Stomach (tissue), 9 donors: ENCODE data around the gene TAS1R1. TPM values are rescaled to one million over a fixed set of nuclear protein-coding genes. Genes with fewer than 3 reads are reported as not detected.

ENCODE experiments used
- DNase-seq, 2 donors: peaks; one replicate each; pipeline versions ENCODE4 v3.0.0 to v3.0.0-alpha.2; 2013 to 2019
- H3K27ac ChIP-seq, 5 donors: fragments of 200-600 bp in 4 of 5; sonication (generic) in 4 of 5; one replicate each; pipeline ENCODE4 v1.5.1; 2013 to 2019; ENCODE audit warnings: mild to moderate bottlenecking in 1 of 5, moderate library complexity in 1 of 5
- H3K27me3 ChIP-seq, 3 donors: fragments of 200-600 bp; sonication (generic); one replicate each; pipeline ENCODE4 v1.5.1; 2017 to 2019; ENCODE audit warnings: mixed run types in 1 of 3
- H3K36me3 ChIP-seq, 4 donors: fragments of 200-600 bp; sonication (generic); 1 replicate in 3 of 4; 2 replicates in 1 of 4; pipeline ENCODE4 v1.5.1; 2016 to 2019
- H3K4me1 ChIP-seq, 4 donors: fragments of 200-600 bp; sonication (generic); one replicate each; pipeline ENCODE4 v1.5.1; 2016 to 2019
- H3K4me3 ChIP-seq, 4 donors: fragments of 200-600 bp; sonication (generic) in 3 of 4; one replicate each; pipeline ENCODE4 v1.5.1; 2016 to 2019; ENCODE audit warnings: mild to moderate bottlenecking in 1 of 4
- H3K9me3 ChIP-seq, 4 donors: fragments of 200-600 bp; sonication (generic); one replicate each; pipeline ENCODE4 v1.5.1; 2016 to 2019
- CTCF ChIP-seq, 7 experiments: fragments of 450-650 bp in 4 of 7; fragments of 200-600 bp in 3 of 7; sonication (generic) in 3 of 7; IDR thresholded peaks; one replicate each; pipeline ENCODE4 v1.5.1; 2016 to 2019; ENCODE audit warnings: antibody characterized with exemption in 7 of 7, control low read depth in 2 of 7, mild to moderate bottlenecking in 1 of 7
- EP300 ChIP-seq: sonication (generic); formaldehyde crosslinking; IDR thresholded peaks from one replicate; pipeline ENCODE4 v1.6.1; 2017; ENCODE audit warnings: antibody characterized with exemption
- POLR2A ChIP-seq, 4 donors: fragments of 450-650 bp; IDR thresholded peaks; one replicate each; pipeline ENCODE4 v1.6.1; 2016; ENCODE audit warnings: antibody characterized with exemption in 4 of 4, control low read depth in 2 of 4, mild to moderate bottlenecking in 1 of 4, moderate library complexity in 1 of 4
- POLR2AphosphoS5 ChIP-seq, 3 donors: sonication (generic); formaldehyde crosslinking; IDR thresholded peaks; one replicate each; pipeline ENCODE4 v1.6.1; 2016; ENCODE audit warnings: antibody characterized with exemption in 3 of 3
- WGBS, 5 donors: extraction: QIAGEN DNeasy Blood & Tissue Kit in 3 of 5; methylation state at CpG; one replicate each; pipeline versions ENCODE4 v1.1.5 to v1.1.7; 2013 to 2018; 5-methylcytosine and 5-hydroxymethylcytosine counted together
- intact Hi-C: fragments of 100-400 bp; cut with DNase I; formaldehyde crosslinking; loops from one replicate; pipeline ENCODE4 v1.15.1; 2023; ENCODE audit warnings: low total_unique reads
- polyA plus RNA-seq, 3 donors: library from polyadenylated mRNA; stranded (reverse); fragments of 200-250 nt; gene quantifications; one replicate each; pipeline ENCODE4 v1.2.3, GENCODE V29; 2013
- total RNA-seq, 5 donors: library from RNA; depleted of rRNA; stranded (reverse); fragments of >200 nt; gene quantifications; one replicate each; pipeline versions ENCODE4 v1.1.0 to v1.2.3, GENCODE V29; 2014 to 2016
- donor health status: healthy with polysubstance abuse.
- donor health status: Bipolar disorder and iron deficiency.
- donor health status: healthy.

Gene TAS1R1
- total and polyA plus RNA-seq, 8 donors, result 0.08 to 0.12 TPM; not detected in 6

- TF ChIP-seq CTCF (IDR thresholded peaks at IDR 0.05) (no peak), POLR2A (IDR thresholded peaks at IDR 0.05) (no peak), POLR2AphosphoS5 (IDR thresholded peaks at IDR 0.05) (no peak)
- no peak overlapping the region for H3K4me3 ChIP-seq
- H3K9me3 ChIP-seq, result no peaks in the 10 kb centered on the region
- 57 to 89% (median 79%) methylated on average over 4 to 7 of the region's 7 CpGs for WGBS, 5 donors
- peak overlapping the region in 2 of 5 donors; percentile 49 to 51 for H3K27ac ChIP-seq
- intact Hi-C loops, result no loop called here
- H3K36me3 ChIP-seq, result peaks cover 24 to 52% (median 46%) of the 10 kb centered on the region in 4 donors
- no peaks in the 10 kb centered on the region for H3K27me3 ChIP-seq
- no peak for DNase-seq
- H3K4me1 ChIP-seq, result peaks cover 38 to 89% (median 67%) of the 10 kb centered on the region in 4 donors
Observed at GRCh38 chr1:6585841-6586240, 30.7 kb downstream of the TAS1R1 start.

- Histone ChIP-seq H3K27ac (peak overlapping the region in 2 of 5 donors; percentile 49 to 51), H3K27me3 (no peaks in the 10 kb centered on the region), H3K9me3 (no peaks in the 10 kb centered on the region), H3K36me3 (peaks cover 24 to 57% (median 52%) of the 10 kb centered on the region in 4 donors), H3K4me3 (no peak overlapping the region), H3K4me1 (peaks cover 33 to 89% (median 65%) of the 10 kb centered on the region in 4 donors)
- no peak for TF ChIP-seq CTCF (IDR thresholded peaks at IDR 0.05)
- no peak for TF ChIP-seq EP300
- no peak for TF ChIP-seq POLR2A (IDR thresholded peaks at IDR 0.05)
- no peak for TF ChIP-seq POLR2AphosphoS5 (IDR thresholded peaks at IDR 0.05)
- 83 to 93% (median 88%) methylated on average over 10 to 11 of the region's 11 CpGs for WGBS, 5 donors
- intact Hi-C loops, result no loop called here
- DNase-seq, result no peak
Observed at GRCh38 chr1:6586404-6586816, 31.3 kb downstream of the TAS1R1 start.

- H3K4me1 ChIP-seq, result peaks cover 34 to 89% (median 60%) of the 10 kb centered on the region in 4 donors
- intact Hi-C loops, result no loop called here
- WGBS, 5 donors, result 30 to 52% (median 39%) methylated on average over 9 to 13 of the region's 13 CpGs
- DNase-seq, result peak in 1 of 2 donors; percentile 57
- no peak for TF ChIP-seq POLR2AphosphoS5 (IDR thresholded peaks at IDR 0.05)
- TF ChIP-seq POLR2A (IDR thresholded peaks at IDR 0.05), result no peak
- no peak for TF ChIP-seq CTCF (IDR thresholded peaks at IDR 0.05)
- TF ChIP-seq EP300, result no peak
- H3K27me3 ChIP-seq, result no peaks in the 10 kb centered on the region
- peaks cover 31 to 68% (median 62%) of the 10 kb centered on the region in 4 donors for H3K36me3 ChIP-seq
- H3K27ac ChIP-seq, result peak overlapping the region in 3 of 5 donors; percentile 49 to 51 (median 50)
- no peak overlapping the region for H3K4me3 ChIP-seq
- H3K9me3 ChIP-seq, result no peaks in the 10 kb centered on the region
Observed at GRCh38 chr1:6587261-6588005, 32.3 kb downstream of the TAS1R1 start.

GRCh38 chr1:6588128-6588892, 33.2 kb downstream of the TAS1R1 start:
- no peaks in the 10 kb centered on the region for H3K9me3 ChIP-seq
- H3K4me3 ChIP-seq, result no peak overlapping the region
- TF ChIP-seq CTCF (IDR thresholded peaks at IDR 0.05) (no peak), POLR2AphosphoS5 (IDR thresholded peaks at IDR 0.05) (peak in 1 of 3 donors; percentile 15), EP300 (no peak)
- no peaks in the 10 kb centered on the region for H3K27me3 ChIP-seq
- no peak for DNase-seq
- H3K4me1 ChIP-seq, result peaks cover 26 to 87% (median 57%) of the 10 kb centered on the region in 4 donors
- intact Hi-C loops, result no loop called here
- peak overlapping the region in 3 of 5 donors; percentile 15 to 51 (median 49) for H3K27ac ChIP-seq
- H3K36me3 ChIP-seq, result peaks cover 40 to 76% (median 71%) of the 10 kb centered on the region in 4 donors
- 61 to 77% (median 66%) methylated on average over 19 to 25 of the region's 25 CpGs for WGBS, 5 donors
